Activated naive CD8-positive, alpha-beta T cell treated with anti-CD3 and anti-CD28 coated beads, Interleukin-2, amount 50 U/mL, for 16 hours (primary cell): ENCODE measurements around the gene SIK3.

ENCODE experiments used
- DNase-seq: peaks from one replicate; pipeline ENCODE4 v3.0.0-alpha.2; 2020; ENCODE audit warnings: low read depth, low spot score

The SIK3 gene

DNA sequence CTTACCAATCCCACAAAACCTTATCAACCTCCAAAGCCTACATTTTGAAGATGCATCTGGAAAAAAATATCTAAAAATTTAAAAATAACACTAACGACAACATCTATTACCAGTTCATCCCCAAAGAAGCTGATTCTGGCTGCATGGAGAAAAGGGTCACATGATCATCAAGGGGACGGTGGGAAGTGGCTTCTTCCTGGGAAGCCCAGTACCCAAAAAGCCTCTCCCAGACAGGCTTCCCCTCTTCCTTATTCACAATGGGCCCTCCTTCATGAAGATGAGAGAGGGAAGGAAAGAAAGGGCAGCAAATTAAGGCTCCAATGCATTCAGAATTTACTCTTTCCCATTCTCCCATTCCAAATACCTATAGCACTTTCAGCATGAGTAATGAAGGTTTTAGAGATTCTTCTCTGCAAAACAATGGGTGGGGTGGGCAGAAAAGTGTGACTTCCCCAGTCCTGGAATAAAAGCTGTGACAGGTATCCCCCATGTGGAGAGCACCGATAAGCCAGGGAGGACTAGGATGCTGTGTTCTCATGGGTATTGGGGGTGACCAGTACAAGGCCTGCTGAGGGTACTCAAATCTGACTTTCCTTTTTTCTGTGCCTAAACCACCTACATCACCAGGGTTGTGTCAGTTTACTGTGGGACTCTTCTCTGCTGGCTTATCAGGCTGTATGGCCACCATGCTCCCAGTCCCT is 88.2 kb downstream of the SIK3 start:
- DNase-seq, result no peak

DNA sequence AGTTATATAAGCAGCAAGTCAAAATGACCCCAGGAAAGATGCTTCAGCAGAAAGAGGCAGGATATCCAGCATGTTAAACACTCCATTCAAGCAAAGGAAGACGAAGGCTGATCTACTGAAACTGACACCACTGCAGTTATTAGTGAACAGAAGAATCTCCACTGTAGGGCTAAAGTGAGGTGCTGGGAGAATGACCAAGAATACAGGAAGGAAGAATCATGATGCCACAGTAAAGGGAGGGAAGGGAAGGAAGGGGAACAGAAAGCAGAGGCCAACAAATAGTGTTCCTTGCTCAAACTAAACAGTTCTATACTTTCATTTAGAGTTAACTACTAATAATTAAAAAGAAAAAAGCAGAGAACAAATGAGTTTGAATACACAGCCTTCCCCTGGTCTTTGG is 92.5 kb downstream of the SIK3 start:
- no peak for DNase-seq

DNA sequence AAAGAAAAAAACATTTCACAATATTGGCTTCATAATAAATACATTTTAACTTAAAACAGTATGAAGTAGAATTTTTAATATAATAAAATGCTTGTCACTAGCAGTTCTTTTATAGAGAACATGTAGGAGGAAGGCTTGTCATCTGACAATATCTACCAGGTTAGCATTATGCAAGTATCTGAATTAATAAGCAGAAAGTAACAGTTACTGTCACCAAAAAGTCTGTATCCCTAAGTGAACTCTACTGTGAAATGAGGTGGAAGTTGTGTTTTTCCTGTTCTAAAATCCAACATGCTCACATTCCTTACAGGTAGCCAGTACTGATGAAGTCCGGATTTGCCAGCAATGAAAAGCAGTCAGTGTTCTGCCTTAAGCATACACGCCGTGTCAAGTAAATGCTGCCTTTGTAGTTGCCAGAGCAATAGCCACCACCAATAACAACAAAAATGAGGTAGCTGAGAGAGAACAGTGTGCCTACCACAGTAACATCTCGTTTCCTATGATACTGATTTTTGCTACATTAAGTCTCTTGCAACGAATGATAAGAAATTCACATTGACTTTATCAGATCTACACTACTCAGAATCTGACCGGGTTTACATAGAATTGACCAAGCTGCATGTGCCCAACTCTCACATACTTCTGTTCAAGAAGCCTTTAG is 95.5 kb downstream of the SIK3 start:
- DNase-seq, result no peak

DNA sequence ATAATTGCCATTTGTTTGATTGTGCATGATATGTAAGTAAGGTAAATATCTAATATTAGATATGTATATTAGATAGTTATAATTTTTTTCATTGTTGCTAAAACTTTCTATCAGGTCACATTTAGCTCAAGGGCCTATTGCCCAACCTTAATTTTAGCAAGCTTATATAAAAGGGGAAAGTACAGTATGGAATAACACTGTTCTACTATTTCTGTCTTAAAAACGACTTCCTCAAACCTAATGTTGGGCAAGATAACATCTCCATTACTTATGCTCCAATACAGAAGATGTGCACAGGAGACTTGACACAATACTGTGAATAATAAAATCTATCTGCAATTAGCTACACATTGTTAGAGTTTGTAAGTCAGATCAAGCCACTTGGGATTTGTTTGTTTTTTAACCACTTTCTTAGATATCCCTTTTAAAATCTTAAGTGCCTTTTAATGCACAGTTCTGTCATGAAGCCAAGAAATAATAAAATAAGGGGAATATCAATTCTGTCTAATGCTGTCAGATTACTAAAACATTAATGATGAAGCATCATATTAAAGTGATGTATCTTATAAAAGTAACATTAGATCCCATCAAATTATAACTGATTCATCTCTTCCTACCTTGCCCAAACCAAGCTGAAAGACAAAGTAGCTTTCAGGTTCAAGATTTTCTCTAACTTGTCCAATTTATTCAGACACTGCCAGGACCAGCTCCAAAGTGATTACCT is 98.1 kb downstream of the SIK3 start:
- no peak for DNase-seq

DNA sequence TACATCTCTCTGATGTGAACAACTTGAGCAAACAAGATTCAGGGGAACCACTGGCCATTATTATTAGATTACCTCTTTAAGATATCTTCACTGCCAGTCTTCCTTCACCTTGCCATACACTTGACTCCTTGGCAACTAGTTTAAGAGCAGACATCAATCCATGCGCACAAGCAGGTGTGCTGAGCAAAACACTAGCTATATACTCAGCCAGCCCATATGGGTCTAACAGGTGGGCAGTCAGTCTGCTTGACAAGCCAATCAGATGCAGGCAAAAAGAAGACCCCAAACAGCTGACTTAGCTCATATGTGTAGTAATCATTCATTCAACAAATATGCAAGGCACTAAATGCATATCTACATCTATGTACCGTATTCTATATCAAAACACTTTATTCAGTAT is 101.2 kb downstream of the SIK3 start:
- DNase-seq, result no peak

DNA sequence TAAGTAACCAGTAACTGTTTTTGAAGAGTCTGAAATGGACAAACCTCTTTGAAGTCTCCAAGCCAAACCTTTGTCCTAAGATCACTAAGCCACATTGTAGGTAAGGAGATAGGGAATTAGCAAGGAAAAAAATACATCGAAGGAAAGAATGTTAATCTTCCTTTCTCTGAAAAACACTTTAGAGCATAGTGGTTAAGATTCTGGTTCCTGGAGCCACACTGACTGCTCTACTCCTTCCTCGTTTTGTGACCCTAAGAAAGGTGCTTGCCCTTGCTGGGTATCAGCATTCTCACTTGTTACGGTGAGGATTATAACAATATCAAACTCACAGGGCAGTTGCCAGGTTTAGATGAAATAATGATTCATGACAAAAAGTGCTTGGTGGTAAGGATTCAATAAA is 104.0 kb downstream of the SIK3 start:
- no peak for DNase-seq

DNA sequence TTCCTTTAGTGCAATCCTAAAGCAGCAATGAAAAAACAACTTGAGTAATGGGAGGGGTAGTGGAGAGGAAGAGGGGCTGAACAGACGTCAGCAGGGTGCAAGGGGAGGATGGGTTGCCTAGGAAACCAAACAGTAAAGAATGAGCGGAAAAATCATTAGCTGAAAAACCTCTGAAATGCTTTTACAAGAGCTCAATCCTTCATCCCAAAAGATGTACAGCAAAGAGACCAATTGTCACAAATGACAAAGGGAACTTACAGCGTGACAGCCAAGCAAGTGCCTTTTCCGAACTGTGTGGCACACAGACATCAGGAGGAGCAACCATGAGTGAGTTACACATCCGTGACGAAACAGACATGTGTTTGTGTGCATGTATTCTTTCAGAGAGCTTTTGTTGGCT is 104.6 kb downstream of the SIK3 start:
- DNase-seq, result no peak

DNA sequence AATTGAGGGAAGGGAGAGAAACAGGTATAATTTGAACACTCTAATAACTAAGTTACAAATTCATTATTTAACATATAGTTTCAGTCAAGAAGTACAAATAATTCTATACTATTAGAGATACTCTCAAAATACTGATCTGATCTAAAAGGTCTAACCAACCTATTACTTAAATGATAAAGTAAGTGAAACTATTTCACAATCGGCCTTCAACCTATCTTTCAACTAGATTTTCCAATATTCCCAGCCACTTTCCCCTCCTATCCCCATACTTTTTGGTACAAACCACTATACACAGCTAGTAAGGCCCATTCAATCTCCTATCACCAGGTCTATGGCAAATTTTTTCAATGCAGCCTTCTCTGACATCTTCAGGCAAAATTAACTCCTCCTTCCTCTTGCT is 106.7 kb downstream of the SIK3 start:
- DNase-seq, result no peak

DNA sequence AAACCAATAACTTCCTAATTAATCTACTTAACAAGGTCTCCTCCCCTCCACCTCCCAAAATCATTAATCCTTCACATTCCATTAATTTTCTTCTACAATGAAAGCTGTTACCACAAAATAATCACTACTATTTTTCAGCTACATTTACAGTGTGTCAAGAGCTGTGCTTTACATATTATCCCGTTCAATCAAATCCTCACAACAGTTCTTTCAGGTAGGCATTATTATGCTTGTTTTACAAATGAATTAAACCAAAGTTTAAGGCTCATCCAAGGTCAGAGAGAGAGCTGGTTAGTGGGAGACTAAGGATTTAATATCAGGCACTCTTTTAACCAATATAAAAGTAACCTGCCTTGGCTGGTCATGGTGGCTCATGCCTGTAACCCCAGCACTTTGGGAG is 107.4 kb downstream of the SIK3 start:
- DNase-seq, result no peak

DNA sequence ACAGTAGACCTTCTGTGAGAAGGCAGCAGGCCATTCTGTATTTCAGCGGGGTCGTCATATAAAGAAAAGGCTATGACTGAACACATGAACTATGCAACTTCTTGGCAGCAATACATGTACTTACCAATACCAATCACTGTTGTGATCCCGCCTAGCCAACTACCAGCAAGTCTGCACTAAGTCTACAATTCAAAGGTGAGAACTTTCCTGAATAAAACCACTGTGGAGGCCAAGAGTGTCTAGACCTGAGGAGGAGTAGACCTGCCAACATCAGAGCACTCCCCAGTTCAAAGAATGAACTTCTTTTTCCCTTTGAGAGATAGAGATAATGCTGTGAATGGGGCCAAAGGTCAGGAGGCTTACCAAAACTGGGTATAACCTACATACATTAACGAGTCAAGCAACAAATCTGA is 108.2 kb downstream of the SIK3 start:
- DNase-seq, result no peak

DNA sequence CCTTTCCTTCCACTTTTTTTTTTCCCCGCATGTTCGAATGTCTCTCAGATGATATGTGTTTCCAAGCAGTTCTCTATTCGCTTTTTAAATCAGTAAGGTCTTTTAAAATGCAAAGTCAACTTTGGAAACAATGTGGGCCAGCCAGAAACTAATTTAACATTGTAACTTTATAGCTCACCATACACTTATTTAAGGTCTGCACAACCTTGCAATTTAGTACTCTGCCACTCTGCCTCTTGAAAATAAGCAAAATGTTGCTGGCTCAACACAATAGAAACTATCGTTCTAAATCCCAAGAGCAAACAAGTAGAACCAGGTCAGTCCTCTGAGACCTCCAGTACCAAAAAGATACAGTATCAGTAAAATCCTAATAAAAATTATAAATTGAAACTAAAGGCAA is 109.0 kb downstream of the SIK3 start:
- no peak for DNase-seq

DNA sequence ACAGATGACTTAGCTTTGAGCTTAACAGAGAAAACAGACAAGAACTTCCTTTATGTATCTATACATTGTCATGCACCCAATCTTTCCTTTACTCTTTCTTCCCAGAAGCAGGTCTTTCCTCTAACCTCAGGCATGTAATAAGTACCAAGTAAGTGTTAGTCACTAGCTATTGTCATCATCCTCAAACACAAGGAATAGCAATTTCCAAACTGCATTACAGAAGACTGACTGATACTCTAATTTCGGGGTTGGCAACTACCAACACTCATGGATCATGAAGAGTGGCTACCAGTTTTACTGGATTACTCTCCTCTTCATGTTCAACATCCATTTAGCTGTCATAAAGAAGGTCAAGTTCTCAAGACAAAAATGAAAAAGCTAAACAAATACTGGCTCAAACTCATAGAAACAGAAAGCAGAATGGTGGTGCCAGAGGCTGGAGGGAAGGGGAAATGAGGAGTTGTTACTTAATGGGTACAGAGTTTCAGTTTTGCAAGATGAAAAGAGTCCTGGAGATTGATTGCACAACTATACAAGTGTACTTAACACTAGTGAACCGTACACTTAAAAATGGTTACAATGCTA is 111.6 kb downstream of the SIK3 start:
- no peak for DNase-seq

DNA sequence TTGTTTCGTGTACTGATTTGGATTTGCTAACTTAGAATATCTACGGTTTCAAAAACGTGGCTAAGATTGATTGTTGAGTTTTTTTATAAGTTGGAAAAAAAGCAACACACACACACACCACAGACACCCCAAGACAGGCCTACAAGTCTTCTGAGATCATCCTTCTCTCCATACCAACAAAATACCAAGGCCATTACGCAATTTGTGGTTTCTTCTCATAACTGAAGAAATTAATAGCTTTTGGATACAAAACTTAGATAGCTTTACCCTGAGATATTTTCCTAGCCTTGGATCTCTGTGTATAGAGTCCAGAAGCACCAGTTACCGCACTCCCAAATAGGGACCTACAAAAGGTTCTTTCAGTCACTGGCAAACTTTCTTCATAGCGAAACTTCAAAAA is 113.6 kb downstream of the SIK3 start:
- DNase-seq, result no peak

DNA sequence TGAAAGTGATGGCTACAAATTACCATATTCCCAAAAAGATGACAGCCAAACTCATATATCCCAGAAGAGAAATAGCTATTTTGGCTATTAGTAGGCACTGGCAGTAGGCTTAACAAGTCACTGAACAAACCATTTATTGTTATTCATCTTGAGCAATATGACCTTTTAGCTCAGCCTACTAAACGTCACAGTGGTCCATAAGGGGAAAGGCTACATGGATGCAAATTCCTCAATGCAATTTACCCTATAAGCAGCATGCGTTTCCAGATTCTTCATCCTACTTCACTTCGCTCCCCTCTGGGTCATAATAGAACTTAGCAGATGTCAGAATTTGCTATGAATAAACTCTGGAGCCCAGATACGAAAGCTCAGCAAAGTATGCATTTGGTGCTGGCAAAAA is 114.0 kb downstream of the SIK3 start:
- no peak for DNase-seq

DNA sequence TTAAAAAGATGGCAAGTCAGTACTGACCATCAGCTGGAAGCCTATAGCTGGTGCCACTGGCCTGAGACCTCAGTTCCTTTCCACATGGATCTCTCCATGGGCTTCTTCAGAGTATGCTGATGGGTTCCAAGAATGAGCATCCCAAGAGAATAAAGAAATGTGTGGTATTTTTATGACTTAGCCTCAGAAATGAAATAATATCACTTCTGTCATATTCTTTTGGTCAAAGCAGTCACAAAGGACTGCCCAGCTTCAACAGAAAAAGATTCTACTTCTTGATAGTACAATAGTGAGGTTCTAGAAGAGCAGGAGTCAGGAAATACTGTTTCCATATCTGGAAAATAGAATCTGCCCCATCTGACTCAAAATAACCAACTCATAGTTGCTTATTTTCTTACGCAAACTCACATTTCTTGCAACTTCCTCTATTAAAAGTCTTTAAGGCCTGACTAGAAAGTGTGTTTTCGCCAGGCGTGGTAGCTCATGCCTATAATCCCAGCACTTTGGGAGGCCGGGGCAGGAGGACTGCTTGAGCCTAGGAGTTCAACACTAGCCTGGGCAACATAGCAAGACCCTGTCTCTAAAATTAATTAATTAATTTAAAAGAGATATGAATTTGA is 116.9 kb downstream of the SIK3 start:
- no peak for DNase-seq

DNA sequence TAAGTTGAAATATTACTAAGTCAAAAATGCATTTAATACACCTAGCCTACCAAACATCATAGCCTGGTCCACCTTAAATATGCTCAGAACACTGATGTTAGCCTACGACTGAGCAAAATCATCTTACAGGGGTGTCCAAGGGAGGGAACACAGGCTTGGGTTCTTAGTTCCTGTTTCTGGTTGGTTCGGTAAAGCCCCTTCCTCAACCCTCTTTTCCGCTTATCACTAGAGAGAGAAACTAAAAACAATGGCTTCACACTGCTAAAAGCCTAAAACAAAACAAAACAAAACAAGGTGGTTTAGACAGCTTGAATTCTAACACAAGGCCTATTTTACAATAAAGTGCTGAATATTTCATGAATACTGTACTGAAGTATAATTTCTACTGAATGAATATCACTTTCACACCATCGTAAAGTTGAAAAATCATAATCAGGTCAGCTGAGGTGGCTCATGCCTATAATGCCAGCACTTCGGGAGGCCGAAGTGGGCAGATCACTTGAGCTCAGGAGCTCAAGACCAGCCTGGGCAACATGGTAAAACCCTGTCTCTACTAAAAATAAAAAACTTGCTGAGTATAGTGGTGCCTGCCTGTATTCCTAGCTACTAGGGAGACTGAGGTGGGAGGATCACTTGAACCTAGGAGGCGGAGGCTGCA is 118.0 kb downstream of the SIK3 start:
- DNase-seq, result no peak

DNA sequence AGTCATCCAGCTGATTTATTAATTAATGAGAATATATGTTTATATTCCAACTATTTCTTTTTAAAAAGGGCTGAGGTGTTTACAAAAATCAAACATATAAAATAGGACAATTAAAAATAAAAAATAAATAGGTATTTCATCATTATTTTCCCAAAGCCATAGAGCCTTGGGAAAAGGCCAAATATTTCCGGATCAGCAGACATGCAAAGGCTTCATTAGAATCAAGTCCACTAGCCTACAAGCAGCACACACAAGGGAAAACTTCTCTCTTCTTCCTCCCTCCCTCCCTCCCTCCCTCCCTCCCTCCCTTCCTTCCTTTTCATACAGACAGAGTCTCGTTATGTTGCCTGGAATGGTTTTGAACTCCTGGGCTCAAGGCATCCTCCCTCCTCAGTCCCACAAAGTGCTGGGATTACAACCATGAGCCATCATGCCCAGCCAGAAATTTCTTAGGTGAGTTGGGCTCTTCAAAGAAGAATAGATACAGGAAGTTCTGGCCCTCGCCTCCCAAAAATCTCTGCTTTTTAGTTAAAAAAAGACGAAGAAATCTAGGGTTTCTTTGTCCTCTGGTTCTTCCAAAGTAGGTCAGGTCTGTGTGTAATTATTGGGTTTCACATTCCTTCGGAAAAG is 121.2 kb downstream of the SIK3 start:
- no peak for DNase-seq

DNA sequence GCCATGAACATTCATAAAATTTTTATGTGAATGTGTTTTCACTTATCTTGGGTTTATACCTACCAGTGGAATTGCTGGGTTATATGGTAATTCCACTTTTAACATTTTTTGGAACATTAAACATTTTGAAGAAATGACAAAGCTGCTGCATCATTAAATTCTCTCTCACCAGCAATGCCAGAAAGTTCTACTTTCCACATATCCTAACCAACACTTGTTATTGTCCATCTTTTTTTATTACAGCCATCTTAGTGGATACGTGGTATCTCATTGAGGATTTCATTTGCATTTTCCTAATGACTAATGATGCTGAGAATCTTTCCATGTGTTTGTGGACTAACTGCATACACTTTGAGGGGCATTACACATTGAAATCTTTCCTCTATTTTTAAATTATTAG is 122.6 kb downstream of the SIK3 start:
- DNase-seq, result no peak

DNA sequence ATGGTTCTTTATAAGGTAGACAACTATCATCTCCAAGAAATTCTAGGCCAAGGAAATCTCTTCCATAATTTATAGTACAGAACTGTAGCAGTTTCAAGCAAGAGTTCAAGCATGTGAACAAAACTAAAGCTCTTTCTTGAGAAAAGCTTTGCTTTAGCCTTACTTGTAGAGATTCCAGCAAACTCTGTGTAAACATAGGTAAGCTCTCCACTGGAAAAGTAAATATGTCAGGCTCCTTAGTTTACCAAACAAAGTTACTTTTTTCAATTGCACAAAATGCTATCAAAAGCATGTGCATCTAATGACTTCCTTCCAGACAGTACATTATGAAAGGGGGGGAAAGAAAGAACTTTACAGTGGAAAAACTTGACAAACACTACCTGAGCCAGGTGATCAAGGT is 125.0 kb downstream of the SIK3 start:
- DNase-seq, result no peak

DNA sequence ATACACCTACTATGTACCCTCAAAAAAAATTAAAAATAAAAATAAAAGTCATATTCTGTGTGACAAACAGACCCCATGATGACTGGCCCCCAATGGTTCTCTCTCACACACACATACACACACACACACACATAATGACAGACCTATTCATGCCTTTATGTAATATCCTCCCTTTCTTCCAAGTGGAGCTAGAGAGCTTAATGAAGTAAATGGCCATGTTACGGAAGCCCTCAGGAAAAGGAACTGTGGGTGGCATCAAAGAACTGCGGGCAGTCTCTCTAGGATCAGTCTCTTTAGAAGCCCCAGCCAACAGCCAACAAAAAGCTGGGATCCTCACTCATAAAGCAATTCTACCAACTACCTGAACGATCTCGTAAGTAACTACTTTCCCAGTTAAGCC is 125.5 kb downstream of the SIK3 start:
- DNase-seq, result no peak
